Measurements from ENCODE around the gene OPHN1.

The OPHN1 gene

GRCh38 chrX:68234171-68234910 lies 199.0 kb downstream of the OPHN1 start:
- DNase-seq = no peak

GRCh38 chrX:68232206-68232605 lies 201.1 kb downstream of the OPHN1 start:
- no peak for DNase-seq

GRCh38 chrX:68209008-68209407 lies 224.3 kb downstream of the OPHN1 start:
- no peak for DNase-seq

GRCh38 chrX:68204521-68205038 lies 228.7 kb downstream of the OPHN1 start:
- no peak for DNase-seq

- DNase-seq = no peak
Measured at GRCh38 chrX:68203646-68204045, 229.6 kb downstream of the OPHN1 start.

GRCh38 chrX:68203211-68203610 lies 230.1 kb downstream of the OPHN1 start:
- DNase-seq = no peak

- no peak for DNase-seq
Measured at GRCh38 chrX:68199062-68199848, 234.0 kb downstream of the OPHN1 start.

- DNase-seq = peak; percentile 14
Measured at GRCh38 chrX:68196939-68197791, 236.1 kb downstream of the OPHN1 start.

GRCh38 chrX:68195561-68195960 lies 237.7 kb downstream of the OPHN1 start:
- DNase-seq = no peak

- no peak for DNase-seq
Measured at GRCh38 chrX:68193786-68194185, 239.5 kb downstream of the OPHN1 start.

GRCh38 chrX:68193234-68193633 lies 240.1 kb downstream of the OPHN1 start:
- DNase-seq = no peak

GRCh38 chrX:68190799-68191198 lies 242.5 kb downstream of the OPHN1 start:
- no peak for DNase-seq

- no peak for DNase-seq
Measured at GRCh38 chrX:68186552-68187262, 246.6 kb downstream of the OPHN1 start.

GRCh38 chrX:68185161-68185560 lies 248.1 kb downstream of the OPHN1 start:
- no peak for DNase-seq

GRCh38 chrX:68183612-68184214 lies 249.6 kb downstream of the OPHN1 start:
- no peak for DNase-seq

GRCh38 chrX:68180579-68180978 lies 252.7 kb downstream of the OPHN1 start:
- DNase-seq = no peak

- DNase-seq = no peak
Measured at GRCh38 chrX:68179355-68179754, 253.9 kb downstream of the OPHN1 start.

GRCh38 chrX:68177542-68177941 lies 255.8 kb downstream of the OPHN1 start:
- DNase-seq = no peak

GRCh38 chrX:68175562-68175961 lies 257.7 kb downstream of the OPHN1 start:
- no peak for DNase-seq

- DNase-seq = no peak
Measured at GRCh38 chrX:68163441-68163840, 269.9 kb downstream of the OPHN1 start.

GRCh38 chrX:68147848-68148247 lies 285.4 kb downstream of the OPHN1 start:
- DNase-seq = no peak

GRCh38 chrX:68146054-68146453 lies 287.2 kb downstream of the OPHN1 start:
- DNase-seq = no peak
